SK-N-SH (cell line): ENCODE measurements around the gene RWDD4. TPM values are rescaled to one million over a fixed set of nuclear protein-coding genes. Genes with fewer than 3 reads are reported as not detected.

Experiments used
- CTCF ChIA-PET: fragments of 300-600, 350-600 bp; formaldehyde crosslinking; extraction: SDS; loops from one replicate; lab custom pipeline; 2021; lab: Yijun Ruan, JAX
- POLR2A ChIA-PET: fragments of 350-600 bp; sonication (Branson Sonifier 250); formaldehyde crosslinking; extraction: SDS; loops from one replicate; lab custom pipeline; 2020; ENCODE audit warnings: antibody characterized with exemption, inconsistent platforms; lab: Yijun Ruan, JAX
- DNase-seq: peaks from one replicate; pipeline ENCODE4 v3.0.0; 2012
- H2AFZ ChIP-seq: fragments of 200-600 bp; sonication (generic); 2 replicates; pipeline ENCODE4 v1.8.1; 2016; ENCODE audit warnings: antibody characterized with exemption, mild to moderate bottlenecking, low read depth
- H3F3A ChIP-seq: fragments of 200-600 bp; sonication (generic); replicated peaks from 2 replicates; pipeline ENCODE3; 2016; ENCODE audit warnings: antibody characterized with exemption, mild to moderate bottlenecking; ENCODE audit not compliant: insufficient read depth
- H3K27ac ChIP-seq, 2 experiments: fragments of 200-500 bp in 1 of 2; fragments of 200-600 bp in 1 of 2; sonication (Bioruptor generic) in 1 of 2; sonication (generic), shearing (Covaris generic) in 1 of 2; 2 replicates each; pipeline versions ENCODE4 v1.5.1 to v1.6.1; 2014 to 2016; ENCODE audit warnings: low read depth in 2 of 2, inconsistent platforms in 1 of 2, low read length in 1 of 2, mild to moderate bottlenecking in 1 of 2, mixed read lengths in 1 of 2
- H3K27me3 ChIP-seq: fragments of 200-600 bp; sonication (generic), shearing (Covaris generic); 2 replicates; pipeline ENCODE4 v1.6.1; 2016; ENCODE audit warnings: mixed run types; ENCODE audit not compliant: insufficient read depth
- H3K36me3 ChIP-seq, 2 experiments: fragments of 200-500 bp in 1 of 2; fragments of 200-600 bp in 1 of 2; sonication (Bioruptor generic) in 1 of 2; sonication (generic) in 1 of 2; replicated peaks in 1 of 2; 2 replicates each; pipeline versions ENCODE3 to v1.5.1; 2014 to 2016; ENCODE audit warnings: low read length in 1 of 2, mild to moderate bottlenecking in 1 of 2; ENCODE audit not compliant: insufficient read depth in 2 of 2, control insufficient read depth in 1 of 2
- H3K4me1 ChIP-seq, 2 experiments: fragments of 200-500 bp in 1 of 2; fragments of 200-600 bp in 1 of 2; sonication (Bioruptor generic) in 1 of 2; sonication (generic), shearing (Covaris generic) in 1 of 2; 2 replicates each; pipeline versions ENCODE4 v1.5.1 to v1.6.1; 2014 to 2016; ENCODE audit warnings: low read depth in 1 of 2, low read length in 1 of 2, mixed run types in 1 of 2; ENCODE audit not compliant: insufficient read depth in 2 of 2, control insufficient read depth in 1 of 2
- H3K4me2 ChIP-seq: fragments of 200-600 bp; sonication (generic), shearing (Covaris generic); 2 replicates; pipeline ENCODE4 v1.6.1; 2017; ENCODE audit warnings: mixed run types
- H3K4me3 ChIP-seq, 2 experiments: fragments of 200-500 bp in 1 of 2; fragments of 200-600 bp in 1 of 2; sonication (Bioruptor generic) in 1 of 2; sonication (generic), shearing (Covaris generic) in 1 of 2; 2 replicates each; pipeline versions ENCODE4 v1.5.1 to v1.8.1; 2014 to 2016; ENCODE audit warnings: low read depth in 2 of 2, inconsistent platforms in 1 of 2, low read length in 1 of 2, mild to moderate bottlenecking in 1 of 2, mixed read lengths in 1 of 2, moderate library complexity in 1 of 2
- H3K79me2 ChIP-seq: fragments of 200-600 bp; sonication (generic); 2 replicates; pipeline ENCODE4 v1.8.1; 2017; ENCODE audit warnings: mild to moderate bottlenecking; ENCODE audit not compliant: insufficient read depth
- H3K9ac ChIP-seq: fragments of 200-600 bp; sonication (generic); 2 replicates; pipeline ENCODE4 v1.6.1; 2017; ENCODE audit warnings: mixed run types
- H3K9me2 ChIP-seq: fragments of 200-600 bp; sonication (generic); 2 replicates; pipeline ENCODE4 v1.6.1; 2017; ENCODE audit warnings: mixed run types
- H3K9me3 ChIP-seq: fragments of 200-600 bp; sonication (generic); 2 replicates; pipeline ENCODE4 v1.6.1; 2017; ENCODE audit warnings: mixed run types, mild to moderate bottlenecking, moderate library complexity
- H4K20me1 ChIP-seq: fragments of 200-600 bp; sonication (generic); 2 replicates; pipeline ENCODE4 v1.6.1; 2017; ENCODE audit warnings: mild to moderate bottlenecking, mixed run types; ENCODE audit not compliant: insufficient read depth
- CHD2 ChIP-seq: fragments of 150-350 bp; IDR thresholded peaks from 2 replicates; pipeline ENCODE4 v1.6.1; 2018; ENCODE audit warnings: low read length; ENCODE audit not compliant: partially characterized antibody
- ELF1 ChIP-seq: IDR thresholded peaks from 2 replicates; pipeline ENCODE4 v1.4.0; 2012
- EZH2phosphoT487 ChIP-seq: fragments of 200-600 bp; sonication (generic); IDR thresholded peaks from 2 replicates; pipeline ENCODE4 v1.6.1; 2017; ENCODE audit warnings: low read depth, mixed run types, mild to moderate bottlenecking, antibody characterized with exemption, moderate library complexity, borderline replicate concordance
- FOXJ3 ChIP-seq: sonication (generic); formaldehyde crosslinking; IDR thresholded peaks from 2 replicates; pipeline ENCODE4 v1.5.1; 2020; ENCODE audit warnings: mild to moderate bottlenecking, missing genetic modification reagents
- FOXM1 ChIP-seq: IDR thresholded peaks from 2 replicates; pipeline ENCODE4 v1.4.0; 2012; ENCODE audit warnings: low read depth, mild to moderate bottlenecking
- GATA2 ChIP-seq: sonication (generic); formaldehyde crosslinking; IDR thresholded peaks from 2 replicates; pipeline ENCODE4 v1.5.0; 2020; ENCODE audit warnings: mild to moderate bottlenecking, missing genetic modification reagents
- MEF2A ChIP-seq: IDR thresholded peaks from 2 replicates; pipeline ENCODE4 v1.4.0; 2012; ENCODE audit warnings: low read depth, borderline replicate concordance
- MXI1 ChIP-seq: IDR thresholded peaks from 2 replicates; pipeline ENCODE4 v1.6.1; 2012; ENCODE audit warnings: mild to moderate bottlenecking, low read depth, low read length, improper control_type of control experiment
- NRF1 ChIP-seq: IDR thresholded peaks from 2 replicates; pipeline ENCODE4 v1.6.1; 2012; ENCODE audit warnings: low read depth, mild to moderate bottlenecking, low read length
- RAD21 ChIP-seq: IDR thresholded peaks from 2 replicates; pipeline ENCODE4 v1.6.1; 2012; ENCODE audit warnings: mild to moderate bottlenecking, low read length
- RCOR1 ChIP-seq: fragments of 150-350 bp; IDR thresholded peaks from 2 replicates; pipeline ENCODE4 v1.6.1; 2017; ENCODE audit warnings: antibody characterized with exemption, low read length
- RFX5 ChIP-seq: IDR thresholded peaks from 2 replicates; pipeline ENCODE4 v1.6.1; 2012; ENCODE audit warnings: mild to moderate bottlenecking, improper control_type of control experiment, low read length
- SIN3A ChIP-seq: IDR thresholded peaks from 2 replicates; pipeline ENCODE4 v1.6.1; 2012; ENCODE audit warnings: low read depth, mild to moderate bottlenecking, low read length, moderate library complexity, borderline replicate concordance
- SMC3 ChIP-seq: IDR thresholded peaks from 2 replicates; pipeline ENCODE4 v1.6.1; 2012; ENCODE audit warnings: low read depth, low read length, improper control_type of control experiment
- TAF1 ChIP-seq: IDR thresholded peaks from 2 replicates; pipeline ENCODE4 v1.6.1; 2012; ENCODE audit warnings: low read depth, mild to moderate bottlenecking, low read length, moderate library complexity, borderline replicate concordance
- TCF12 ChIP-seq: IDR thresholded peaks from 2 replicates; pipeline ENCODE4 v1.4.0; 2012
- polyA plus RNA-seq, 3 experiments: library from polyadenylated mRNA; depleted of rRNA; stranded (reverse); fragments of >200 nt; gene quantifications; 2 replicates each; pipeline ENCODE4 v1.2.3, GENCODE V29; 2012
- TF ChIP-seq, protein P1 (sequence below): IDR thresholded peaks from 2 replicates; pipeline ENCODE4 v1.6.1; 2012; ENCODE audit warnings: mild to moderate bottlenecking, low read depth, low read length, moderate library complexity
- TF ChIP-seq, protein P2 (sequence below): IDR thresholded peaks from 2 replicates; pipeline ENCODE4 v1.4.0; 2012; ENCODE audit warnings: low read depth
- TF ChIP-seq, protein P3 (sequence below): fragments of 200-600 bp; sonication (generic); IDR thresholded peaks from 2 replicates; pipeline ENCODE4 v1.6.1; 2017; ENCODE audit warnings: antibody characterized with exemption, mild to moderate bottlenecking, moderate library complexity

The RWDD4 gene
- polyA plus RNA-seq, 1 of the 3 experiments (the other 2 are of a cell fraction): 7.7 TPM

DNA sequence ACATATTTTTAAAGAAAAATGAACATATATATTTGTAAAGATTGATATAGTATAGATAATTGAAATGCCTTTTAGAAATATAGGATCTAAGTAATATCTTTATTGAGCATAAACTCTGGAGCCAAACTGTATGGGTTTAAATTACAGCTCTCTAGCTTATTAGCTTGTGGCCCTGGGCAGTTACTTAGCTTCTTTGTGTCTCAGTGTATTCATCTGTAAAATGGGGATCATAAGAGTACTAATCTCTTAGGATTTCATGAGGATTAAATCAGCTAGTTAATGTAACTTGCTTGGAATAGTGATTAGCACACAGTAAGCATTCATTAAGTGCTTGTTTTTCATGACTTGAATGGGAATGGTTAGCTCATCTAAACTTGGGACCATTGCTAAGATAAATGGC, 32.9 kb upstream of the RWDD4 start:
- Histone ChIP-seq H2AFZ (no peak overlapping the region), H3K27me3 (no peaks in the 10 kb centered on the region), H3K9me3 (no peaks in the 10 kb centered on the region), H3K27ac (no peak overlapping the region), H3K36me3 (peaks cover 59 to 60% of the 10 kb centered on the region in 2 experiments), H3K4me2 (no peak overlapping the region), H4K20me1 (no peaks in the 10 kb centered on the region), H3K79me2 (no peaks in the 10 kb centered on the region), H3F3A (peaks cover 7% of the 10 kb centered on the region), H3K9ac (no peak overlapping the region), H3K4me3 (no peak overlapping the region), H3K9me2 (no peaks in the 10 kb centered on the region)
- POLR2A ChIA-PET: no interaction called here
- DNase-seq: no peak
- CTCF ChIA-PET: interaction anchor here (1.1 kb wide), 1 partner anchor 10 kb away, joined by 3 read pairs; no protein-coding TSS in a partner anchor
- TF ChIP-seq SMC3 (no peak), RCOR1 (no peak), RAD21 (no peak), RFX5 (no peak), CHD2 (no peak), MEF2A (no peak), NRF1 (no peak), FOXJ3 (no peak)
- TF ChIP-seq, protein P1, sequence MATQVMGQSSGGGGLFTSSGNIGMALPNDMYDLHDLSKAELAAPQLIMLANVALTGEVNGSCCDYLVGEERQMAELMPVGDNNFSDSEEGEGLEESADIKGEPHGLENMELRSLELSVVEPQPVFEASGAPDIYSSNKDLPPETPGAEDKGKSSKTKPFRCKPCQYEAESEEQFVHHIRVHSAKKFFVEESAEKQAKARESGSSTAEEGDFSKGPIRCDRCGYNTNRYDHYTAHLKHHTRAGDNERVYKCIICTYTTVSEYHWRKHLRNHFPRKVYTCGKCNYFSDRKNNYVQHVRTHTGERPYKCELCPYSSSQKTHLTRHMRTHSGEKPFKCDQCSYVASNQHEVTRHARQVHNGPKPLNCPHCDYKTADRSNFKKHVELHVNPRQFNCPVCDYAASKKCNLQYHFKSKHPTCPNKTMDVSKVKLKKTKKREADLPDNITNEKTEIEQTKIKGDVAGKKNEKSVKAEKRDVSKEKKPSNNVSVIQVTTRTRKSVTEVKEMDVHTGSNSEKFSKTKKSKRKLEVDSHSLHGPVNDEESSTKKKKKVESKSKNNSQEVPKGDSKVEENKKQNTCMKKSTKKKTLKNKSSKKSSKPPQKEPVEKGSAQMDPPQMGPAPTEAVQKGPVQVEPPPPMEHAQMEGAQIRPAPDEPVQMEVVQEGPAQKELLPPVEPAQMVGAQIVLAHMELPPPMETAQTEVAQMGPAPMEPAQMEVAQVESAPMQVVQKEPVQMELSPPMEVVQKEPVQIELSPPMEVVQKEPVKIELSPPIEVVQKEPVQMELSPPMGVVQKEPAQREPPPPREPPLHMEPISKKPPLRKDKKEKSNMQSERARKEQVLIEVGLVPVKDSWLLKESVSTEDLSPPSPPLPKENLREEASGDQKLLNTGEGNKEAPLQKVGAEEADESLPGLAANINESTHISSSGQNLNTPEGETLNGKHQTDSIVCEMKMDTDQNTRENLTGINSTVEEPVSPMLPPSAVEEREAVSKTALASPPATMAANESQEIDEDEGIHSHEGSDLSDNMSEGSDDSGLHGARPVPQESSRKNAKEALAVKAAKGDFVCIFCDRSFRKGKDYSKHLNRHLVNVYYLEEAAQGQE: no peak
- TF ChIP-seq, protein P2, sequence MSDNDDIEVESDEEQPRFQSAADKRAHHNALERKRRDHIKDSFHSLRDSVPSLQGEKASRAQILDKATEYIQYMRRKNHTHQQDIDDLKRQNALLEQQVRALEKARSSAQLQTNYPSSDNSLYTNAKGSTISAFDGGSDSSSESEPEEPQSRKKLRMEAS: no peak
- TF ChIP-seq, all 33 proteins: peak for 0
- no peaks in the 10 kb centered on the region for H3K4me1 ChIP-seq

DNA sequence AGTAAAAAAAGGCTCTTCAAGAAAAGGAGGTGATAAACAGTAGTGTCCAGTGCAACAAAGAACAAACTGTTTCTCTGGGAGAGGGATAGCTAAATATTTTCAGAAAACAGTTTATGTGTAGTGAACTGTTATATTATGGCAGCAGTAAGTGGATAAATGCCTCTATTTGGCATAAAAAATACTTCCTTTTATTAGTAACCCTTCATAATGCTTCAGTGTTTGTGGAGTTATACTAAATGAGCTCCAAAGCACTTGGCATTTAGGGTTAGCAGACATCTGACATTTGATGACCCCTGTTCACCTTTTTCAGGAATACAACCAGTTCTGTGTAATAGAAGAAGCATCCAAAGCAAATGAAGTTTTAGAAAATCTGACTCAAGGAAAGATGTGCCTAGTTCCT, 32.0 kb upstream of the RWDD4 start:
- Histone ChIP-seq H3K9me3 (no peaks in the 10 kb centered on the region), H3K9ac (no peak overlapping the region), H3K4me3 (no peak overlapping the region), H4K20me1 (no peaks in the 10 kb centered on the region), H3K4me2 (no peak overlapping the region), H3K79me2 (no peaks in the 10 kb centered on the region), H3K4me1 (no peaks in the 10 kb centered on the region), H3F3A (peaks cover 7% of the 10 kb centered on the region), H2AFZ (no peak overlapping the region), H3K36me3 (peaks cover 55 to 59% of the 10 kb centered on the region in 2 experiments), H3K27me3 (no peaks in the 10 kb centered on the region), H3K27ac (no peak overlapping the region), H3K9me2 (no peaks in the 10 kb centered on the region)
- no peak for DNase-seq
- CTCF ChIA-PET: interaction anchor here (1.1 kb wide), 1 partner anchor 9 kb away, joined by 3 read pairs; no protein-coding TSS in a partner anchor
- TF ChIP-seq FOXM1 (no peak), CHD2 (no peak), TCF12 (no peak), GATA2 (CRISPR knock-in tag) (no peak), SIN3A (no peak), ELF1 (no peak), EZH2phosphoT487 (no peak), MXI1 (no peak), TAF1 (no peak)
- TF ChIP-seq, protein P3, sequence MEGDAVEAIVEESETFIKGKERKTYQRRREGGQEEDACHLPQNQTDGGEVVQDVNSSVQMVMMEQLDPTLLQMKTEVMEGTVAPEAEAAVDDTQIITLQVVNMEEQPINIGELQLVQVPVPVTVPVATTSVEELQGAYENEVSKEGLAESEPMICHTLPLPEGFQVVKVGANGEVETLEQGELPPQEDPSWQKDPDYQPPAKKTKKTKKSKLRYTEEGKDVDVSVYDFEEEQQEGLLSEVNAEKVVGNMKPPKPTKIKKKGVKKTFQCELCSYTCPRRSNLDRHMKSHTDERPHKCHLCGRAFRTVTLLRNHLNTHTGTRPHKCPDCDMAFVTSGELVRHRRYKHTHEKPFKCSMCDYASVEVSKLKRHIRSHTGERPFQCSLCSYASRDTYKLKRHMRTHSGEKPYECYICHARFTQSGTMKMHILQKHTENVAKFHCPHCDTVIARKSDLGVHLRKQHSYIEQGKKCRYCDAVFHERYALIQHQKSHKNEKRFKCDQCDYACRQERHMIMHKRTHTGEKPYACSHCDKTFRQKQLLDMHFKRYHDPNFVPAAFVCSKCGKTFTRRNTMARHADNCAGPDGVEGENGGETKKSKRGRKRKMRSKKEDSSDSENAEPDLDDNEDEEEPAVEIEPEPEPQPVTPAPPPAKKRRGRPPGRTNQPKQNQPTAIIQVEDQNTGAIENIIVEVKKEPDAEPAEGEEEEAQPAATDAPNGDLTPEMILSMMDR: no peak
- POLR2A ChIA-PET: no interaction called here
